Gastrocnemius medialis (tissue), 4 donors: ENCODE results near the gene HMX2. TPM values are rescaled to one million over a fixed set of nuclear protein-coding genes. Genes with fewer than 3 reads are reported as not detected.

Experiments used
- ATAC-seq, 2 donors: fragments of 150-250 bp; one replicate each; pipeline ENCODE4 v1.9.1; 2016
- DNase-seq, 2 donors: peaks; one replicate each; pipeline ENCODE4 v3.0.0-alpha.2; 2019
- H3K27ac ChIP-seq, 4 donors: fragments of 200-600 bp; sonication (generic); 1 replicate in 1 of 4; 2 replicates in 3 of 4; pipeline ENCODE4 v1.5.1; 2016 to 2018; ENCODE audit warnings: mild to moderate bottlenecking in 2 of 4, moderate library complexity in 1 of 4
- H3K27me3 ChIP-seq, 3 donors: fragments of 200-600 bp; sonication (generic) in 2 of 3; 1 replicate in 1 of 3; 2 replicates in 2 of 3; pipeline versions ENCODE4 v1.5.1 to v1.6.0; 2016 to 2019; ENCODE audit warnings: mild to moderate bottlenecking in 1 of 3, moderate library complexity in 1 of 3
- H3K36me3 ChIP-seq, 2 donors: fragments of 200-600 bp; sonication (generic) in 1 of 2; one replicate each; pipeline ENCODE4 v1.5.1; 2017 to 2018
- H3K4me1 ChIP-seq, 2 donors: fragments of 200-600 bp; sonication (generic) in 1 of 2; one replicate each; pipeline ENCODE4 v1.5.1; 2016 to 2017; ENCODE audit warnings: mild to moderate bottlenecking in 2 of 2
- H3K4me3 ChIP-seq, 4 donors: fragments of 200-600 bp; sonication (generic) in 3 of 4; 1 replicate in 1 of 4; 2 replicates in 3 of 4; pipeline ENCODE4 v1.5.1; 2016 to 2019; ENCODE audit warnings: mild to moderate bottlenecking in 2 of 4
- H3K9me3 ChIP-seq, 3 donors: fragments of 200-600 bp; sonication (generic) in 2 of 3; 1 replicate in 1 of 3; 2 replicates in 2 of 3; pipeline ENCODE4 v1.5.1; 2016 to 2019
- POLR2A ChIP-seq, 2 donors: fragments of 450-650 bp; IDR thresholded peaks; one replicate each; pipeline ENCODE4 v1.6.1; 2017; ENCODE audit warnings: antibody characterized with exemption in 2 of 2, mild to moderate bottlenecking in 2 of 2, moderate library complexity in 2 of 2
- in situ Hi-C, 4 donors: fragments of 200-750 bp; cut with MboI; loops; one replicate each; pipeline versions ENCODE4 v1.15.0 to v1.8.0; 2017; ENCODE audit warnings: low sequenced_read_pairs in 4 of 4
- intact Hi-C: fragments of 100-400 bp; cut with DNase I; formaldehyde crosslinking; loops from one replicate; pipeline ENCODE4 v1.15.1; 2023; ENCODE audit warnings: low total_unique reads
- total RNA-seq, 4 donors: library from RNA; depleted of rRNA; stranded (reverse); fragments of >200 nt; gene quantifications; one replicate each; pipeline versions ENCODE4 v1.1.0 to v1.2.3, GENCODE V29; 2016
- TF ChIP-seq, protein P1 (sequence below), 5 experiments: fragments of 450-650 bp in 3 of 5; fragments of 200-600 bp in 2 of 5; sonication (generic) in 2 of 5; IDR thresholded peaks in 4 of 5; conservative IDR thresholded peaks in 1 of 5; 1 replicate in 4 of 5; 2 replicates in 1 of 5; pipeline ENCODE4 v1.5.1; 2016 to 2019; ENCODE audit warnings: antibody characterized with exemption in 5 of 5, mild to moderate bottlenecking in 3 of 5, moderate library complexity in 3 of 5

The HMX2 gene
- total RNA-seq, 4 donors from 2014 or later, result not detected

DNA sequence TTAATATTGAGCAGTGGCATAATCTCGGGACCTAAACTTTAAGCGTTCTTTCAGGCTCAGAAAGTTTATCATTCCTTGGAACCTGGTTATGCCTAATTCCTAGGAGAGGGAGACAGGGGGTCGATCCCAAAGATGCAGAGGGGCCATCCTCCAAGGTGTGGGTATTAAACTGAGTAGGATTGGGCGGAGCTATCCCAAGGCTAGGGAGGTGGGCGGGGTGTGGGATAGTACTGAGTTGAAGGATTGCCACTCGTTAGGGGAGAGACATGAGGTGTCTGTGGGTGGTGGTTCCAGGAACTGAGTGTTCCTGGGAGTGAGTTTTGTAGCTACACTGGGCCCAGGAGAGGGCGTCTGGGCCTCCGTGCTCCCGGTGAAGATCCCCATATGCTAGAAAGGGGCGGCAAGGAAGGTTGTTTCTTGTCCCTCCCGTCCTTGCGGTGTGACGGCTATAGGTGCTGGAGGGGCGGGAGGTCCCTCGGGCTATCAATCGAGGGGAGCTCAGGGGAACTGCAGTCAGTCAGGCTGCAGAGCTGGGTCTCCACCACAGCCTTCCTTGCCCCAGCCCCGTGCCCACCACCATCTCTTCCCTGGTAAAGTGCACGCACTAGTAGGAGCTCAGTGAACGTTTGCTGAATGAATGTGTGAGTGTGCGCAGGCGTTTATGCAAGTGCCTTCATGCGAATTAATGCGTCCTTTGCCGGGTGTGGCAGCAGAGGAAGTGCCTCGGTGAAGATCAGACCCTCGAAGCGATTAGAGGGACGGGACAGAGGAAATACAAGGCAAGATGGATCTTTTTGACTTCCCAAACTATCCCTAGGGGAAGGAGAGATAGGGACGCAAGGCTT is 3.0 kb upstream of the HMX2 start:
- H3K27me3 ChIP-seq, result peaks cover 99 to 100% (median 100%) of the 10 kb centered on the region in 3 donors
- H3K9me3 ChIP-seq, result no peaks in the 10 kb centered on the region
- no peak for DNase-seq
- in situ Hi-C loops (no loop called here), intact Hi-C loops (no loop called here)
- H3K36me3 ChIP-seq, result no peaks in the 10 kb centered on the region
- ATAC-seq, result no peak
- TF ChIP-seq, protein P1, sequence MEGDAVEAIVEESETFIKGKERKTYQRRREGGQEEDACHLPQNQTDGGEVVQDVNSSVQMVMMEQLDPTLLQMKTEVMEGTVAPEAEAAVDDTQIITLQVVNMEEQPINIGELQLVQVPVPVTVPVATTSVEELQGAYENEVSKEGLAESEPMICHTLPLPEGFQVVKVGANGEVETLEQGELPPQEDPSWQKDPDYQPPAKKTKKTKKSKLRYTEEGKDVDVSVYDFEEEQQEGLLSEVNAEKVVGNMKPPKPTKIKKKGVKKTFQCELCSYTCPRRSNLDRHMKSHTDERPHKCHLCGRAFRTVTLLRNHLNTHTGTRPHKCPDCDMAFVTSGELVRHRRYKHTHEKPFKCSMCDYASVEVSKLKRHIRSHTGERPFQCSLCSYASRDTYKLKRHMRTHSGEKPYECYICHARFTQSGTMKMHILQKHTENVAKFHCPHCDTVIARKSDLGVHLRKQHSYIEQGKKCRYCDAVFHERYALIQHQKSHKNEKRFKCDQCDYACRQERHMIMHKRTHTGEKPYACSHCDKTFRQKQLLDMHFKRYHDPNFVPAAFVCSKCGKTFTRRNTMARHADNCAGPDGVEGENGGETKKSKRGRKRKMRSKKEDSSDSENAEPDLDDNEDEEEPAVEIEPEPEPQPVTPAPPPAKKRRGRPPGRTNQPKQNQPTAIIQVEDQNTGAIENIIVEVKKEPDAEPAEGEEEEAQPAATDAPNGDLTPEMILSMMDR (IDR thresholded peaks at IDR 0.05 in 4 of 5, conservative IDR thresholded peaks at IDR 0.05 in 1 of 5), result no peak
- no peak for TF ChIP-seq POLR2A (IDR thresholded peaks at IDR 0.05)
- H3K4me1 ChIP-seq, result peaks cover 5 to 24% of the 10 kb centered on the region in 2 donors
- H3K4me3 ChIP-seq, result no peak overlapping the region
- no peak overlapping the region for H3K27ac ChIP-seq

DNA sequence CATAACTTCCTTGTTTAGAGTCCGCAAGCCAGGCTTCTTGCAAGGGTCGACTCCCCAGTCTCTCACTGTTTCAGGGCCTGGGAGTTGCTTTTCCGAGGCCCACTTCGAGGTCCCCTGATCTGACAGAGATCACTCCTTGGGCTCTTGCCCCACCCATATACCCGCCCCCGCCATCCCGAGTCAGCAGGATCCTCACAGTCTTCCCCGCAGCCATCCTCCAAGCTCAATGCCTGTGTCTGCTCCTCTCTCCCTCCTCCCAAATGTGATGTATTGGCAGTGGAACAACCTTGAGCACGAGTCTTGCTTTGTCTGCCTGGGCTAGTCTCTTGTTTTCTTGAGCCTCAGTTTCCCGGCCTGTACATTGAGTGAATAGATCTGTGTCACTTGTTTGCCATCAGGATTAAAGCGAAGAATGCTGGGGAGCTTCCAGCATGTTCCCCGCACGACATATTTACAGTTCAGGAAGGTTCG is 2.4 kb upstream of the HMX2 start:
- no peak overlapping the region for H3K4me3 ChIP-seq
- peaks cover 99 to 100% (median 100%) of the 10 kb centered on the region in 3 donors for H3K27me3 ChIP-seq
- H3K36me3 ChIP-seq, result no peaks in the 10 kb centered on the region
- H3K9me3 ChIP-seq, result no peaks in the 10 kb centered on the region
- H3K4me1 ChIP-seq, result peaks cover 5 to 29% of the 10 kb centered on the region in 2 donors
- intact Hi-C loops (no loop called here), in situ Hi-C loops (no loop called here)
- H3K27ac ChIP-seq, result no peak overlapping the region
- DNase-seq (no peak), ATAC-seq (no peak)
- TF ChIP-seq, protein P1 (IDR thresholded peaks at IDR 0.05 in 4 of 5, conservative IDR thresholded peaks at IDR 0.05 in 1 of 5), result no peak
- no peak for TF ChIP-seq POLR2A (IDR thresholded peaks at IDR 0.05)

DNA sequence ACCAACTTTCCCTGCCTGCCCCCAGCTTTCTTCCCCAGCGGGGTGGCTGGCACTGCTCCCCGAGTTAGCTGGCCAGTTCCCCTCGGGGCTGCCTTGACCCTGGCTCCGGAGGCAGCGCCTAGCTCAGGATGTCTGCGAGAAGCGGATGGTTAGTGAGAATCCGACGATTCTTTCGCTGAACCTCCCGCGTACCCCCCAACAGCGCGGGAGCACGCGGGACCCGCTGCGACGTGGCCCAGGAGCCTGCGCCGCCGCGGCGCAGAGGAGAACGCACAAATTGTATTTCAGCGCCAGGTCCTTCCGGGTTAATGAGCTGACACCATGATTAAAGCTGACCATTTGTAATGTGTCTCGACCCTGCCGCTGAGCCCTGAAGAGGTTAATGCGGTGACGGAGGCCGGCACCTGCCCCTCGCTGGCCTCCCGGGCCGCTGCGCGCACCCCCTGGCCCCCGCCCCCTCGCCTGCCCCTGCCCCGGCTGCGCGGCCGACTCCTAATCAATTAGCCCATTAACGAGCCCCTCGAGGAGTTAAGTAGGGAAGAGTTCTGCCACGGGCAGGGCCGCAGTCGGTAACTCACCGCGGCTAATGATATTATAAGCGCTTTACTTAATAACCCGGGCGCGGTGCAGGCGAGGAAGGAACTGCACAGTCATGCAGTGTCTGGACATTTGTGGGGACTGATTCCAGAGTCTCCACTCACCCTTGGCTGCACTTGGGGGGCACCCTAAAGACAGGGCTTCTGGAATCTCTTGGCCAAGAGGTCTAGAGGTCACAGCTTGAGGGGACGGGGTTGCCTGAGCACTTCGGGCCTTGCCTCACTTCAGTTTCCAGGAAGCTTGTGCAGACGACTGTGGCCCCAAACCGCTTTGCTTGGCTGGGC is 1.7 kb upstream of the HMX2 start:
- H3K27me3 ChIP-seq, result peaks cover 99 to 100% (median 100%) of the 10 kb centered on the region in 3 donors
- in situ Hi-C loops, result no loop called here

DNA sequence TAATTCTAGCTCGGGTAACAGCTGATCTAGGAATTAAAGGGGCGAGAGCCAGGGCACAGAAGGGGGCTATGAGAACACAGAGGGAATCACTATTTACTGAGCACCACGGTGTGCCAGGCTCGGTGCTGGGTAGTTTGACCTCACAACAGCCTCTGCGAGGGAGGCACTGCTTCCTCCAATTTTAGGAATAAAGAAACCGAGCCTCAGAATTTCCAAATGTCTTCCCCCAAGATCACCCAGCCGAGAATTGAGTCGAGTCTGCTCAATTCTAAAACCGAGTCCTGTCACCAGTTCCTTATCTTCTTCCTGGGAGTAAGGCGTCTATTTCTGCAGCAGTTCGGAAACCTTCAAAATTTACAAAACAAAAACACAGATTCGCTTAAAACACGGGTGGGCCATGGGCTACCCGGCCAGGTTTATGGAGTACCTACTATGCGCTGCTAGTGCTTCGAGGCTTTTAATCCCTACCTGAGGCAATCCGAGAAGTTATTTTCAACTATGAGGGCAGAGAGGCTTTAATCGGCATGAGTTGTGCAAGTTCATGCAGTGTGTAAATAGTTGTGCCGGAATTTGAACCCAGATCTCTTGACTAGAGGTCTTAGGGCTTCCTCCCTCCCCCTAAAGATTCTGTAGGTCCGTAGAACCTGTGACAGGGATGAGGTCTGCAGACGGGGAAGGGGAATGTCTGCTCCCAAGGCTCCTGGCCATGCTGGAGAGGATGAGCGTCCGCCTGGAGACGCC is 872 bp upstream of the HMX2 start:
- in situ Hi-C loops, result no loop called here

More for the DNA sequence above, 1.7 kb upstream of the HMX2 start:
- H3K27ac ChIP-seq, result no peak overlapping the region
- intact Hi-C loops, result no loop called here
- no peaks in the 10 kb centered on the region for H3K9me3 ChIP-seq
- H3K36me3 ChIP-seq, result no peaks in the 10 kb centered on the region
- peaks cover 12 to 36% of the 10 kb centered on the region in 2 donors for H3K4me1 ChIP-seq
- no peak for TF ChIP-seq POLR2A (IDR thresholded peaks at IDR 0.05)
- TF ChIP-seq, protein P1 (IDR thresholded peaks at IDR 0.05 in 4 of 5, conservative IDR thresholded peaks at IDR 0.05 in 1 of 5), result no peak
- ATAC-seq (no peak), DNase-seq (no peak)
- peak overlapping the region in 2 of 4 donors; percentile 9 to 21 for H3K4me3 ChIP-seq

More for the DNA sequence above, 872 bp upstream of the HMX2 start:
- ATAC-seq (no peak), DNase-seq (no peak)
- TF ChIP-seq POLR2A (IDR thresholded peaks at IDR 0.05), result no peak
- TF ChIP-seq, protein P1 (IDR thresholded peaks at IDR 0.05 in 4 of 5, conservative IDR thresholded peaks at IDR 0.05 in 1 of 5), result no peak
- Histone ChIP-seq H3K27ac (no peak overlapping the region), H3K9me3 (no peaks in the 10 kb centered on the region), H3K36me3 (no peaks in the 10 kb centered on the region), H3K27me3 (peaks cover 99 to 100% (median 100%) of the 10 kb centered on the region in 3 donors), H3K4me3 (no peak overlapping the region), H3K4me1 (peaks cover 15 to 38% of the 10 kb centered on the region in 2 donors)
- intact Hi-C loops, result no loop called here
